ENCODE results near the gene MBNL1. TPM values are rescaled to one million over a fixed set of nuclear protein-coding genes. Genes with fewer than 3 reads are reported as not detected.

The MBNL1 gene
- total RNA-seq, 2 donors from 2014 or later, result 1.3 to 4.9 TPM

GRCh38 chr3:152278756-152279427 lies 10.2 kb downstream of the MBNL1 start:
- Histone ChIP-seq H3K9me3 (ENCODE audit: control insufficient read depth, low read length) (no peaks in the 10 kb centered on the region), H3K4me1 (ENCODE audit: control insufficient read depth, insufficient read depth, low read length) (peaks cover 6% of the 10 kb centered on the region), H3K4me3 (ENCODE audit: low read length) (no peak overlapping the region), H3K36me3 (ENCODE audit: control insufficient read depth, insufficient read depth, low read length) (no peaks in the 10 kb centered on the region), H3K27me3 (ENCODE audit: control insufficient read depth, insufficient read depth, low read length, poor library complexity, severe bottlenecking) (peaks cover 97% of the 10 kb centered on the region), H3K9ac (ENCODE audit: extremely low read depth, low read length, poor library complexity, severe bottlenecking) (no peak overlapping the region), H3K27ac (ENCODE audit: low read depth, low read length) (no peak overlapping the region)
- Mint-ChIP-seq H3K4me1 (peaks cover 9% of the 10 kb centered on the region), H3K27ac (no peak overlapping the region), H3K4me3 (no peak overlapping the region), H3K9me3 (no peaks in the 10 kb centered on the region), H3K27me3 (ENCODE audit: insufficient read depth) (peaks cover 75% of the 10 kb centered on the region), H3K36me3 (ENCODE audit: low read depth) (no peaks in the 10 kb centered on the region)
- DNase-seq, result no peak
- WGBS, 2 experiments (ENCODE audit: insufficient coverage in 1 of 2, insufficient read length in 1 of 2), result 89 to 97% methylated on average over 5 to 6 of the region's 6 CpGs
- no peak for TF ChIP-seq CTCF (conservative IDR thresholded peaks at IDR 0.05)

- no peaks in the 10 kb centered on the region for H3K36me3 Mint-ChIP-seq (ENCODE audit: low read depth)
- Histone ChIP-seq H3K27ac (ENCODE audit: low read depth, low read length) (no peak overlapping the region), H3K36me3 (ENCODE audit: control insufficient read depth, insufficient read depth, low read length) (no peaks in the 10 kb centered on the region), H3K4me3 (ENCODE audit: low read length) (no peak overlapping the region), H3K9ac (ENCODE audit: extremely low read depth, low read length, poor library complexity, severe bottlenecking) (no peak overlapping the region), H3K4me1 (ENCODE audit: control insufficient read depth, insufficient read depth, low read length) (peaks cover 6% of the 10 kb centered on the region), H3K27me3 (ENCODE audit: control insufficient read depth, insufficient read depth, low read length, poor library complexity, severe bottlenecking) (peaks cover 97% of the 10 kb centered on the region), H3K9me3 (ENCODE audit: control insufficient read depth, low read length) (no peaks in the 10 kb centered on the region)
- TF ChIP-seq CTCF (conservative IDR thresholded peaks at IDR 0.05), result no peak
- 88 to 100% methylated on average over 1 to 3 of the region's 3 CpGs for WGBS, 2 experiments (ENCODE audit: insufficient coverage in 1 of 2, insufficient read length in 1 of 2)
- no peaks in the 10 kb centered on the region for H3K9me3 Mint-ChIP-seq
- peaks cover 74% of the 10 kb centered on the region for H3K27me3 Mint-ChIP-seq (ENCODE audit: insufficient read depth)
- H3K27ac Mint-ChIP-seq, result no peak overlapping the region
- DNase-seq, result no peak
- peaks cover 9% of the 10 kb centered on the region for H3K4me1 Mint-ChIP-seq
- no peak overlapping the region for H3K4me3 Mint-ChIP-seq
Measured at GRCh38 chr3:152279479-152279878, 10.8 kb downstream of the MBNL1 start.

GRCh38 chr3:152280539-152280938 lies 11.8 kb downstream of the MBNL1 start:
- WGBS, 2 experiments (ENCODE audit: insufficient coverage in 1 of 2, insufficient read length in 1 of 2), result 85% methylated on average over 3 of the region's 3 CpGs; no CpG with 5 or more reads in 1 of the 2 experiments
- no peak for DNase-seq
- H3K4me1 Mint-ChIP-seq, result peaks cover 9% of the 10 kb centered on the region
- no peak for TF ChIP-seq CTCF (conservative IDR thresholded peaks at IDR 0.05)
- H3K27ac ChIP-seq (ENCODE audit: low read depth, low read length), result no peak overlapping the region
- no peak overlapping the region for H3K4me3 Mint-ChIP-seq
- no peaks in the 10 kb centered on the region for H3K9me3 ChIP-seq (ENCODE audit: control insufficient read depth, low read length)
- no peaks in the 10 kb centered on the region for H3K36me3 ChIP-seq (ENCODE audit: control insufficient read depth, insufficient read depth, low read length)
- H3K27ac Mint-ChIP-seq, result no peak overlapping the region
- no peaks in the 10 kb centered on the region for H3K36me3 Mint-ChIP-seq (ENCODE audit: low read depth)
- no peak overlapping the region for H3K4me3 ChIP-seq (ENCODE audit: low read length)
- peaks cover 97% of the 10 kb centered on the region for H3K27me3 ChIP-seq (ENCODE audit: control insufficient read depth, insufficient read depth, low read length, poor library complexity, severe bottlenecking)
- peaks cover 6% of the 10 kb centered on the region for H3K4me1 ChIP-seq (ENCODE audit: control insufficient read depth, insufficient read depth, low read length)
- H3K9me3 Mint-ChIP-seq, result no peaks in the 10 kb centered on the region
- peaks cover 75% of the 10 kb centered on the region for H3K27me3 Mint-ChIP-seq (ENCODE audit: insufficient read depth)
- H3K9ac ChIP-seq (ENCODE audit: extremely low read depth, low read length, poor library complexity, severe bottlenecking), result no peak overlapping the region
